HG03060 (cell line): ENCODE data around the gene SPPL2C.

Source experiments
- ATAC-seq: cut with Tn5 transposase; IDR thresholded peaks from one replicate; pipeline ENCODE4 v1.9.1; 2021; ENCODE audit warnings: low read depth, moderate number of reproducible peaks; ENCODE audit not compliant: unreplicated experiment

The SPPL2C gene

GRCh38 chr17:45828582-45829133 lies 16.0 kb upstream of the SPPL2C start:
- no peak for ATAC-seq

- no peak for ATAC-seq
These were observed 10.8 kb upstream of the SPPL2C start for GRCh38 chr17:45833920-45834319.

- no peak for ATAC-seq
These were observed 9.9 kb upstream of the SPPL2C start for GRCh38 chr17:45834471-45835396.

DNA sequence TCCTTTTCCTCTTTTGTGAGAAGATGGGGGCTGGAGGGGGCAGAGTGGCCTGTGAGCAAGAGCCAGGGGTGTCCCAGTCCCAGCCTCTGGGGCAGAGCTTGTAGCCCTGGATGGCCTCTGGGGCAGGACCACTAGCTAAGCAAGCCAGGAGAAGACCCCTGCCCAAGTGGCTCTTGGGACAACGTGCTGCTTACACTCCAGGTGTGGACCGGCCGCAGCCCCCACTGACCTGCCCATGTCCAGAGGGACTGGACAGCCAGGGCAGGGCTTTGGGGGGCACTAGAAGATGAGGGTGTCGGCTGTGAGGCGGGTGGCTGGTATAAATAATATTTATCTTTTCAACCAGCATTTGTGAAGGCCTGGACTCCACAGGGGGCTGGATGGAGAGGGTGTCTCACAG lies 9.2 kb upstream of the SPPL2C start:
- no peak for ATAC-seq

GRCh38 chr17:45836047-45837044 lies 8.3 kb upstream of the SPPL2C start:
- no peak for ATAC-seq

- no peak for ATAC-seq
These were observed 7.5 kb upstream of the SPPL2C start for GRCh38 chr17:45837187-45837586.

- ATAC-seq: no peak
These were observed 7.1 kb upstream of the SPPL2C start for GRCh38 chr17:45837603-45838002.

GRCh38 chr17:45838751-45839295 lies 5.9 kb upstream of the SPPL2C start:
- no peak for ATAC-seq

DNA sequence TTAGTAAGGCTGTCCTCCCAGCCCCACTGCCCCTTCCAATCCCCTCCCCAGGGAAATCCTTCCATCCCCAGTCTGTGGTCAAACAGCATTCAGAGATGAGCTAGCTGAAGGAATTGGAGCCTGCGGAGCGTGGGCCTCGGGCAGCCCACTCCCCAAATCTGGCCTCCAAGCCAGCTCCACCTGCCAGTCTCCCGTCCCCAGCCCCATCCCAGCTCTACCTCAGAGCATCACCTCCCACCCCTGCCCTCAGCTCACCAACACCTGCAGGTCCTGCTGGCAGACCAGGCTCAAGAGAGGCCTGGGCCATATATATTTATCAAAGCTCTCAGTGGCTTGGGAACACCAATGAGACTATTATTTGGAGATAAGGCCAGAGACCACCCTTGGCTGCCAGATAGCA lies 5.2 kb upstream of the SPPL2C start:
- no peak for ATAC-seq

- ATAC-seq: no peak
These were observed 3.5 kb upstream of the SPPL2C start for GRCh38 chr17:45841186-45841585.

DNA sequence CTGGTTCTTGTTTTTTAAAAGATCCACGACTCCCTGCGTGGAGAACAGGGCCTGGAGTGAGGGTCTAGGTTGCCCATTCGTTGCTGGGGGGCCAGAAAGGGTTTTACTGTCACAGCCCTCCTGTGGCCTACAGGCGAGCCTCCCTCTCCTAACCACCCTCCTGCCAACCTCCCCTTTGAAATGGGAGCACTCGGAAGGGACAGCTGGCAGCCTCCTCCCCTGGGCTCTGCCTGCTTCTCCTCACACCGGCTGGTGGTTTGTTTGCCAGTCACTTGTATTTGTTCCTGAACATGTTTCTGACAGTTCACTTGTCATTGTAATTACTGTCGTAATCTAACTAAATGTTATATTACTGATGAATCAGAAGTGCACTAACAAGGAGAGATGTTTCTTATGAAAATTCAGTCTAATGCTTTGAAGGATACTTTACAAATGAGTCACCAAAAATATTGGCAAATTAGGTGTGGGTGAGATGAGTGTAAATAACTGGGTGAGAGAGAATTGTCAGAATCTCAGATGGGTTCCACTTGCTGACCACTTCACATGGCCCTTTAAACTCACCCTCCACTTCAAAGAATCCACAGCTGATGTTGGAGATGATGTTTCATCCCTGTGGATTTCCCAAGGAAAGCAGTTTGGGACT lies 2.7 kb upstream of the SPPL2C start:
- ATAC-seq: no peak

DNA sequence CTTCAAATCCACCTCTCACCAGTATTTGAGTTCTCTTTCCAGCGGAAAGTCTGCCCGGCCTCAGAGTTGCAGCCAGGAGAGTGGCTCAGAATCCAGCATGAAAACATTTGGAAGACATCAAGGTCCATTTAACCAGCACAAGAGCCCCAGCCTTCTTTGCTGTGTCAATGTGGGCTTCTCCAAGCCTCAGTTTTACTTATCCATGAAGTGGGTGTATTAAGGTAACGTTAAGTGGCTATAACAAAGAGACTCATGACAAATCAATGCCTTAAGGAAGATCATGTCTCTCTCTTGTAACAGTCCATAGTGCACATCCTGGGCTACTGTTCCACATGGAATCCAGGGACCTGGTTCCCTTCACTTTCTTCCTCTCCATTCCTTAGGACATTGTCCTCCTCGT lies 959 bp upstream of the SPPL2C start:
- ATAC-seq: no peak

- no peak for ATAC-seq
These were observed 900 bp downstream of the SPPL2C start for GRCh38 chr17:45845376-45846185.

DNA sequence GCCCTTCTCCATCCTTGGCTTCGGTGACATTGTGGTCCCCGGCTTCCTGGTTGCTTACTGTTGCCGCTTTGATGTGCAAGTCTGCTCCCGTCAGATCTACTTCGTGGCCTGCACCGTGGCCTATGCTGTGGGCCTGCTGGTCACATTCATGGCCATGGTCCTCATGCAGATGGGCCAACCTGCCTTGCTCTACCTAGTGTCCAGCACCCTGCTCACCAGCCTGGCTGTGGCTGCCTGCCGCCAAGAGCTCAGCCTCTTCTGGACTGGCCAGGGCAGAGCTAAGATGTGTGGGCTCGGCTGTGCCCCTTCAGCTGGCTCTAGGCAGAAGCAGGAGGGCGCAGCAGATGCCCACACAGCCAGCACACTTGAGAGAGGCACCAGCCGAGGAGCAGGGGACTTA lies 1.5 kb downstream of the SPPL2C start:
- ATAC-seq: no peak

GRCh38 chr17:45846646-45847045 lies 2.0 kb downstream of the SPPL2C start:
- no peak for ATAC-seq

DNA sequence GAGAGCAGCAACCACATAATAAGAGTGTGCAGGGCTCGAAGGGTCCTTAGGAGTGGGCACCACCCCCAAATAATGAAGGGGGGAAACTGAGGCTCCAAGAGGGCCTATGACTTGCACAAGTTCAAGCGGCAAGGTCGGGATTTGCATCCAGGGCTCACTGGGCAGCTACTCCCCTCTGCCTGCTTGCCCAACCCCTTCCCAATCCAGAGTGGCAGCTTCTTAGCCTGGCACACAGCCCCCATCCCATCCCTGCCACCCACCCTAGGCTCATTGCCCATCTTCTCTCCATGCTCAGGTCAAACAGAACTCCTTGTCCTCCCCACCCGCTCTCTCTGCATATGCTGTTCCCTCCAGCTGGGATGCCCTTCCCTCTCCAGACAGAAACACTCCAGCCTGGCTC lies 2.4 kb downstream of the SPPL2C start:
- ATAC-seq: no peak

DNA sequence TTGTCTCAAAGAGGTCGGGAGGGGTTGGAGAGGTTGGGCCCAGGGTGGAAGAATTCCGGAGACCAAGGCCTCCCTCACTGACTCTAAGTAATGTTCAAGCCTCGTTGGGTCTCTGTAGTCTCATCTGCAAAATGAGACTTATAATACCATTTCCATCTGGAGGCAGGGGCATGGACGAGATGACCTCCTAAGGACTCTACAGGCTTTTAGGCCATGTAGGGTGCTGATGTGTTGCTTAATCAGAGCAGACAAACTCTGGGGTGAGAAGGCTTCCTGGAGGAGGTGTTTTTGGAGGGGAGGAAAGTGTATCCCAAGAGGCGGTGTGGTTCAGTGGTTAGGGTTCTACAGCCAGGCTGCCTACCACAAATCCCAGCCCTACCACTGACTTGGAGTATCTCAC lies 3.1 kb downstream of the SPPL2C start:
- no peak for ATAC-seq

DNA sequence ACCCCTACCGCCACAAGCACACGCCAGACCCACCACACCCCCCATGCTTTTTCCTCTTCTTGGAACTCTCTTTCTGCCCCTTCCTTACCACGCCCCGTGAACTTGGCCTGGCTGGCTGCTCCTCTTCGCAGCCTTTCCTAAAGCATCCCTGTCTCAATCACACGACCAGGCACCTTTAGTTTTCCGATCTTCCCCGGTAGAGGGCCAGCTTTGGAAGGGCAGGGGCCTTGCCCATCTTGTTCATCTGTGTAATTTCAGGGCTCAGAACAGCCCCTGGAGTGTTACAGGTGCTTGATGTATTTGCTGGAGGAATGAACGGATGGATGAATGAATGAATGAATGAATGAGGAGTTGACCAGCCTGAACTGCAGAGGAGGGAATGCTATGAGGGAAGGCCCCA lies 3.7 kb downstream of the SPPL2C start:
- ATAC-seq: no peak

- ATAC-seq: no peak
These were observed 4.3 kb downstream of the SPPL2C start for GRCh38 chr17:45848868-45849535.
